CD14-positive monocyte (primary cell): Measurements from ENCODE around the gene CFAP43. TPM values are rescaled to one million over a fixed set of nuclear protein-coding genes. Genes with fewer than 3 reads are reported as not detected.
A peak's percentile ranks its signal among the peaks of the same experiment; 100 is the strongest.

Experiments used
- DNase-seq, 3 donors: peaks; one replicate each; pipeline ENCODE4 v3.0.0-alpha.2; 2011 to 2022
- H2AFZ ChIP-seq: 2 replicates; pipeline ENCODE4 v1.6.0; 2012; ENCODE audit warnings: mild to moderate bottlenecking, low read depth, low read length, inconsistent platforms; ENCODE audit not compliant: insufficient read depth, poor library complexity, severe bottlenecking
- H3K27ac ChIP-seq, 2 donors: 1 replicate in 1 of 2; 2 replicates in 1 of 2; pipeline ENCODE4 v1.5.1; 2012 to 2013; ENCODE audit warnings: low read length in 2 of 2, control low read depth in 1 of 2, inconsistent platforms in 1 of 2, low read depth in 1 of 2, mild to moderate bottlenecking in 1 of 2
- H3K27me3 ChIP-seq, 2 donors: one replicate each; pipeline versions ENCODE4 v1.6.0 to v1.6.1; 2011 to 2013; ENCODE audit warnings: low read length in 2 of 2; ENCODE audit not compliant: control insufficient read depth in 2 of 2, insufficient read depth in 2 of 2
- H3K36me3 ChIP-seq, 2 donors: replicated peaks in 1 of 2; 1 replicate in 1 of 2; 2 replicates in 1 of 2; pipeline versions ENCODE4 v1.5.1 to v1.6.1; 2012 to 2013; ENCODE audit warnings: low read length in 2 of 2, control low read depth in 1 of 2, inconsistent platforms in 1 of 2, mild to moderate bottlenecking in 1 of 2; ENCODE audit not compliant: insufficient read depth in 2 of 2, control insufficient read depth in 1 of 2
- H3K4me1 ChIP-seq, 2 donors: 1 replicate in 1 of 2; 2 replicates in 1 of 2; pipeline versions ENCODE4 v1.5.1 to v1.6.1; 2012 to 2013; ENCODE audit warnings: low read length in 2 of 2, control low read depth in 1 of 2, inconsistent platforms in 1 of 2, mild to moderate bottlenecking in 1 of 2, moderate library complexity in 1 of 2; ENCODE audit not compliant: insufficient read depth in 2 of 2, control insufficient read depth in 1 of 2
- H3K4me2 ChIP-seq: replicated peaks from 2 replicates; pipeline ENCODE3; 2012; ENCODE audit warnings: low read length, moderate library complexity, mild to moderate bottlenecking; ENCODE audit not compliant: poor library complexity, severe bottlenecking; ENCODE audit errors: extremely low read depth
- H3K4me3 ChIP-seq, 3 experiments: fragments of 200-600 bp in 1 of 3; sonication (generic) in 1 of 3; replicated peaks in 1 of 3; 1 replicate in 2 of 3; 2 replicates in 1 of 3; pipeline ENCODE4 v1.5.1; 2011 to 2013; ENCODE audit warnings: low read length in 3 of 3, mild to moderate bottlenecking in 3 of 3, control low read depth in 2 of 3, low read depth in 2 of 3, inconsistent platforms in 1 of 3, moderate library complexity in 1 of 3
- H3K79me2 ChIP-seq: 2 replicates; pipeline ENCODE4 v1.6.0; 2012; ENCODE audit warnings: mild to moderate bottlenecking, control low read depth, inconsistent platforms, low read length, moderate library complexity; ENCODE audit not compliant: insufficient read depth
- H3K9ac ChIP-seq: 2 replicates; pipeline ENCODE4 v1.6.0; 2017; ENCODE audit warnings: low read length, mild to moderate bottlenecking; ENCODE audit not compliant: insufficient read depth, poor library complexity, severe bottlenecking
- H3K9me3 ChIP-seq, 2 donors: replicated peaks in 1 of 2; 1 replicate in 1 of 2; 2 replicates in 1 of 2; pipeline versions ENCODE4 v1.5.1 to v1.6.1; 2012 to 2013; ENCODE audit warnings: low read length in 2 of 2, control low read depth in 1 of 2; ENCODE audit not compliant: control insufficient read depth in 1 of 2, insufficient read depth in 1 of 2
- H4K20me1 ChIP-seq: 2 replicates; pipeline ENCODE4 v1.6.0; 2012; ENCODE audit warnings: mild to moderate bottlenecking, low read length, control low read depth, moderate library complexity; ENCODE audit not compliant: insufficient read depth
- H3K27ac Mint-ChIP-seq, 7 donors: one replicate each; pipeline ENCODE4 v1.8.0; 2020; ENCODE audit warnings: mild to moderate bottlenecking in 7 of 7, mixed read lengths in 7 of 7, moderate library complexity in 6 of 7, inconsistent platforms in 2 of 7
- H3K27me3 Mint-ChIP-seq, 3 donors: one replicate each; pipeline ENCODE4 v1.8.0; 2021 to 2022; ENCODE audit warnings: low read depth in 3 of 3, mild to moderate bottlenecking in 3 of 3, mixed read lengths in 3 of 3, moderate library complexity in 3 of 3, inconsistent platforms in 1 of 3
- H3K36me3 Mint-ChIP-seq, 2 donors: one replicate each; pipeline ENCODE4 v1.8.0; 2020; ENCODE audit warnings: mixed read lengths in 2 of 2, inconsistent platforms in 1 of 2, mild to moderate bottlenecking in 1 of 2
- H3K4me1 Mint-ChIP-seq: one replicate; pipeline ENCODE4 v1.8.0; 2020; ENCODE audit warnings: mild to moderate bottlenecking, mixed read lengths
- H3K4me3 Mint-ChIP-seq, 2 donors: one replicate each; pipeline ENCODE4 v1.8.0; 2020; ENCODE audit warnings: mild to moderate bottlenecking in 2 of 2, mixed read lengths in 2 of 2, moderate library complexity in 1 of 2
- H3K9me3 Mint-ChIP-seq, 7 donors: one replicate each; pipeline ENCODE4 v1.8.0; 2020 to 2022; ENCODE audit warnings: mixed read lengths in 7 of 7, mild to moderate bottlenecking in 6 of 7, moderate library complexity in 6 of 7, inconsistent platforms in 2 of 7
- CTCF ChIP-seq: fragments of 200-600 bp; IDR thresholded peaks from one replicate; pipeline ENCODE4 v1.8.0; 2022; ENCODE audit warnings: antibody characterized with exemption, mild to moderate bottlenecking
- WGBS: methylation state at CpG from one replicate; pipeline ENCODE4 v1.1.5; 2013; ENCODE audit warnings: missing lambda C conversion rate; ENCODE audit not compliant: insufficient coverage; 5-methylcytosine and 5-hydroxymethylcytosine counted together
- intact Hi-C, 2 donors: fragments of 100-400 bp; cut with micrococcal nuclease; formaldehyde crosslinking; loops; one replicate each; pipeline versions ENCODE4 v1.15.0 to v1.15.1; 2023
- polyA plus RNA-seq, 3 donors: library from polyadenylated mRNA; depleted of rRNA in 1 of 3; unstranded in 2 of 3; stranded (reverse) in 1 of 3; fragments of 300-500 nt in 2 of 3; fragments of >200 nt in 1 of 3; fragmentation: Illumina TruSeq in 2 of 3; gene quantifications; 1 replicate in 2 of 3; 2 replicates in 1 of 3; pipeline ENCODE4 v1.2.3, GENCODE V29; 2012 to 2021

Gene CFAP43
- polyA plus RNA-seq, 3 donors: 0.06 TPM; not detected in 2

- no peak overlapping the region for H3K4me3 ChIP-seq
- H3K4me2 ChIP-seq: no peak overlapping the region
- peaks cover 3 to 7% of the 10 kb centered on the region in 2 donors for H3K4me1 ChIP-seq
- peaks cover 11% of the 10 kb centered on the region for H3K4me1 Mint-ChIP-seq
- TF ChIP-seq CTCF: no peak
- H3K27ac ChIP-seq: no peak overlapping the region
- H3K27me3 Mint-ChIP-seq: peaks cover 0 to 4% (median 1%) of the 10 kb centered on the region in 3 donors
- DNase-seq: peak in 1 of 3 donors; percentile 17
- H3K27ac Mint-ChIP-seq: peak overlapping the region in 2 of 7 donors; percentile 28 to 69
- no peak overlapping the region for H2AFZ ChIP-seq
- peaks cover 5 to 18% of the 10 kb centered on the region in 2 donors for H3K36me3 ChIP-seq
- H3K4me3 Mint-ChIP-seq: no peak overlapping the region
- no peaks in the 10 kb centered on the region for H3K9me3 Mint-ChIP-seq
- no peaks in the 10 kb centered on the region for H3K27me3 ChIP-seq
- intact Hi-C loops: loop anchor here in 1 of 2 donors (10.0 kb wide), 2 partner anchors 163 to 213 kb away; partner anchors contain the start of genes SLK and STN1
- 100% methylated on average over 1 of the region's 2 CpGs for WGBS
- no peak overlapping the region for H3K9ac ChIP-seq
- peaks cover 14% of the 10 kb centered on the region for H3K79me2 ChIP-seq
- H4K20me1 ChIP-seq: no peaks in the 10 kb centered on the region
- peaks cover 13 to 20% of the 10 kb centered on the region in 2 donors for H3K36me3 Mint-ChIP-seq
- no peaks in the 10 kb centered on the region for H3K9me3 ChIP-seq
Measured at GRCh38 chr10:104127411-104127810, 104.8 kb downstream of the CFAP43 start.

GRCh38 chr10:104123397-104123796 is 108.8 kb downstream of the CFAP43 start:
- Mint-ChIP-seq H3K36me3 (peaks cover 11 to 20% of the 10 kb centered on the region in 2 donors), H3K27me3 (no peaks in the 10 kb centered on the region), H3K9me3 (no peaks in the 10 kb centered on the region), H3K27ac (no peak overlapping the region), H3K4me3 (no peak overlapping the region), H3K4me1 (peaks cover 14% of the 10 kb centered on the region)
- Histone ChIP-seq H3K27me3 (no peaks in the 10 kb centered on the region), H3K36me3 (peaks cover 5 to 18% of the 10 kb centered on the region in 2 donors), H4K20me1 (no peaks in the 10 kb centered on the region), H3K9me3 (no peaks in the 10 kb centered on the region), H3K4me3 (no peak overlapping the region), H2AFZ (no peak overlapping the region), H3K4me2 (no peak overlapping the region), H3K27ac (no peak overlapping the region), H3K4me1 (peaks cover 12 to 18% of the 10 kb centered on the region in 2 donors), H3K79me2 (peaks cover 18% of the 10 kb centered on the region), H3K9ac (no peak overlapping the region)
- WGBS: no CpG with 5 or more reads among the region's 1 CpG
- no peak for DNase-seq
- intact Hi-C loops: loop anchor here (5.0 to 10.0 kb wide), 4 partner anchors 156 to 209 kb away; partner anchors contain the start of genes SLK (in 2 of the 2) and STN1 (in 2 of the 2)
- TF ChIP-seq CTCF: no peak
